ENCODE results near the gene DMRTB1.

Gene DMRTB1

GRCh38 chr1:53462769-53463501 is 3.7 kb downstream of the DMRTB1 start:
- Histone ChIP-seq H3K36me3 (ENCODE audit: control insufficient read depth, insufficient read depth, low read length) (no peaks in the 10 kb centered on the region), H3K27ac (ENCODE audit: insufficient read depth, low read depth, low read length, poor library complexity, severe bottlenecking) (no peak overlapping the region), H3K4me1 (ENCODE audit: control insufficient read depth, insufficient read depth, low read length) (peaks cover 6% of the 10 kb centered on the region), H3K4me3 (ENCODE audit: insufficient read depth, low read depth, low read length) (no peak overlapping the region), H3K27me3 (ENCODE audit: control insufficient read depth, insufficient read depth, low read length, poor library complexity, severe bottlenecking) (no peaks in the 10 kb centered on the region), H3K9me3 (ENCODE audit: control insufficient read depth, low read length) (no peaks in the 10 kb centered on the region)
- WGBS, 2 experiments = 79% methylated on average over 11 of the region's 11 CpGs

GRCh38 chr1:53463961-53464899 is 5.0 kb downstream of the DMRTB1 start:
- H3K27me3 ChIP-seq (ENCODE audit: control insufficient read depth, insufficient read depth, low read length, poor library complexity, severe bottlenecking) = no peaks in the 10 kb centered on the region
- no peak overlapping the region for H3K4me3 ChIP-seq (ENCODE audit: insufficient read depth, low read depth, low read length)
- 91 to 92% methylated on average over 24 of the region's 24 CpGs for WGBS, 2 experiments
- no peaks in the 10 kb centered on the region for H3K36me3 ChIP-seq (ENCODE audit: control insufficient read depth, insufficient read depth, low read length)
- no peak overlapping the region for H3K27ac ChIP-seq (ENCODE audit: insufficient read depth, low read depth, low read length, poor library complexity, severe bottlenecking)
- H3K9me3 ChIP-seq (ENCODE audit: control insufficient read depth, low read length) = no peaks in the 10 kb centered on the region
- peaks cover 6% of the 10 kb centered on the region for H3K4me1 ChIP-seq (ENCODE audit: control insufficient read depth, insufficient read depth, low read length)

- Histone ChIP-seq H3K27me3 (ENCODE audit: control insufficient read depth, insufficient read depth, low read length, poor library complexity, severe bottlenecking) (no peaks in the 10 kb centered on the region), H3K36me3 (ENCODE audit: control insufficient read depth, insufficient read depth, low read length) (no peaks in the 10 kb centered on the region), H3K4me1 (ENCODE audit: control insufficient read depth, insufficient read depth, low read length) (peaks cover 6% of the 10 kb centered on the region), H3K4me3 (ENCODE audit: insufficient read depth, low read depth, low read length) (no peak overlapping the region), H3K9me3 (ENCODE audit: control insufficient read depth, low read length) (no peaks in the 10 kb centered on the region), H3K27ac (ENCODE audit: insufficient read depth, low read depth, low read length, poor library complexity, severe bottlenecking) (no peak overlapping the region)
- 72 to 76% methylated on average over 4 of the region's 4 CpGs for WGBS, 2 experiments
These were observed 6.1 kb downstream of the DMRTB1 start for GRCh38 chr1:53465023-53465957.

GRCh38 chr1:53467391-53467790 is 8.2 kb downstream of the DMRTB1 start:
- Histone ChIP-seq H3K9me3 (ENCODE audit: control insufficient read depth, low read length) (no peaks in the 10 kb centered on the region), H3K27ac (ENCODE audit: insufficient read depth, low read depth, low read length, poor library complexity, severe bottlenecking) (no peak overlapping the region), H3K4me3 (ENCODE audit: insufficient read depth, low read depth, low read length) (no peak overlapping the region), H3K4me1 (ENCODE audit: control insufficient read depth, insufficient read depth, low read length) (peaks cover 6% of the 10 kb centered on the region), H3K36me3 (ENCODE audit: control insufficient read depth, insufficient read depth, low read length) (no peaks in the 10 kb centered on the region), H3K27me3 (ENCODE audit: control insufficient read depth, insufficient read depth, low read length, poor library complexity, severe bottlenecking) (no peaks in the 10 kb centered on the region)

GRCh38 chr1:53468374-53468773 is 9.2 kb downstream of the DMRTB1 start:
- Histone ChIP-seq H3K4me3 (ENCODE audit: insufficient read depth, low read depth, low read length) (no peak overlapping the region), H3K27me3 (ENCODE audit: control insufficient read depth, insufficient read depth, low read length, poor library complexity, severe bottlenecking) (no peaks in the 10 kb centered on the region), H3K9me3 (ENCODE audit: control insufficient read depth, low read length) (no peaks in the 10 kb centered on the region), H3K27ac (ENCODE audit: insufficient read depth, low read depth, low read length, poor library complexity, severe bottlenecking) (no peak overlapping the region), H3K36me3 (ENCODE audit: control insufficient read depth, insufficient read depth, low read length) (no peaks in the 10 kb centered on the region), H3K4me1 (ENCODE audit: control insufficient read depth, insufficient read depth, low read length) (no peaks in the 10 kb centered on the region)
- 92 to 94% methylated on average over 2 of the region's 2 CpGs for WGBS, 2 experiments

- Histone ChIP-seq H3K27me3 (ENCODE audit: control insufficient read depth, insufficient read depth, low read length, poor library complexity, severe bottlenecking) (no peaks in the 10 kb centered on the region), H3K4me1 (ENCODE audit: control insufficient read depth, insufficient read depth, low read length) (no peaks in the 10 kb centered on the region), H3K9me3 (ENCODE audit: control insufficient read depth, low read length) (no peaks in the 10 kb centered on the region), H3K27ac (ENCODE audit: insufficient read depth, low read depth, low read length, poor library complexity, severe bottlenecking) (no peak overlapping the region), H3K4me3 (ENCODE audit: insufficient read depth, low read depth, low read length) (no peak overlapping the region), H3K36me3 (ENCODE audit: control insufficient read depth, insufficient read depth, low read length) (no peaks in the 10 kb centered on the region)
- 91% methylated on average over 5 of the region's 5 CpGs for WGBS, 2 experiments
These were observed 10.2 kb downstream of the DMRTB1 start for GRCh38 chr1:53469373-53469772.

GRCh38 chr1:53470155-53470554 is 11.0 kb downstream of the DMRTB1 start:
- no peaks in the 10 kb centered on the region for H3K27me3 ChIP-seq (ENCODE audit: control insufficient read depth, insufficient read depth, low read length, poor library complexity, severe bottlenecking)
- no peak overlapping the region for H3K27ac ChIP-seq (ENCODE audit: insufficient read depth, low read depth, low read length, poor library complexity, severe bottlenecking)
- no peaks in the 10 kb centered on the region for H3K9me3 ChIP-seq (ENCODE audit: control insufficient read depth, low read length)
- H3K4me1 ChIP-seq (ENCODE audit: control insufficient read depth, insufficient read depth, low read length) = no peaks in the 10 kb centered on the region
- 39 to 40% methylated on average over 28 of the region's 28 CpGs for WGBS, 2 experiments
- H3K36me3 ChIP-seq (ENCODE audit: control insufficient read depth, insufficient read depth, low read length) = no peaks in the 10 kb centered on the region
- H3K4me3 ChIP-seq (ENCODE audit: insufficient read depth, low read depth, low read length) = no peak overlapping the region

GRCh38 chr1:53470584-53470983 is 11.4 kb downstream of the DMRTB1 start:
- H3K4me3 ChIP-seq (ENCODE audit: insufficient read depth, low read depth, low read length) = no peak overlapping the region
- H3K36me3 ChIP-seq (ENCODE audit: control insufficient read depth, insufficient read depth, low read length) = no peaks in the 10 kb centered on the region
- no peaks in the 10 kb centered on the region for H3K9me3 ChIP-seq (ENCODE audit: control insufficient read depth, low read length)
- no peaks in the 10 kb centered on the region for H3K27me3 ChIP-seq (ENCODE audit: control insufficient read depth, insufficient read depth, low read length, poor library complexity, severe bottlenecking)
- H3K4me1 ChIP-seq (ENCODE audit: control insufficient read depth, insufficient read depth, low read length) = no peaks in the 10 kb centered on the region
- WGBS, 2 experiments = 87 to 88% methylated on average over 19 of the region's 19 CpGs
- H3K27ac ChIP-seq (ENCODE audit: insufficient read depth, low read depth, low read length, poor library complexity, severe bottlenecking) = no peak overlapping the region

- H3K36me3 ChIP-seq (ENCODE audit: control insufficient read depth, insufficient read depth, low read length) = no peaks in the 10 kb centered on the region
- H3K4me1 ChIP-seq (ENCODE audit: control insufficient read depth, insufficient read depth, low read length) = no peaks in the 10 kb centered on the region
- no peaks in the 10 kb centered on the region for H3K27me3 ChIP-seq (ENCODE audit: control insufficient read depth, insufficient read depth, low read length, poor library complexity, severe bottlenecking)
- H3K4me3 ChIP-seq (ENCODE audit: insufficient read depth, low read depth, low read length) = no peak overlapping the region
- H3K9me3 ChIP-seq (ENCODE audit: control insufficient read depth, low read length) = no peaks in the 10 kb centered on the region
- H3K27ac ChIP-seq (ENCODE audit: insufficient read depth, low read depth, low read length, poor library complexity, severe bottlenecking) = no peak overlapping the region
- WGBS, 2 experiments = 95% methylated on average over 9 of the region's 9 CpGs
These were observed 11.8 kb downstream of the DMRTB1 start for GRCh38 chr1:53471000-53471399.

Measured in ectodermal cell (in vitro differentiated cells).